HepG2 (cell line): ENCODE results near the gene ATN1. TPM values are rescaled to one million over a fixed set of nuclear protein-coding genes. Genes with fewer than 3 reads are reported as not detected.

Experiments used
- ATF1 ChIP-seq: IDR thresholded peaks from 2 replicates; pipeline ENCODE4 v1.6.1; 2016; ENCODE audit warnings: mild to moderate bottlenecking, control low read depth
- CTCF ChIP-seq: sonication (generic); formaldehyde crosslinking; IDR thresholded peaks from 2 replicates; pipeline ENCODE4 v1.5.0; 2020; ENCODE audit warnings: mild to moderate bottlenecking, missing genetic modification reagents, moderate library complexity
- DMTF1 ChIP-seq: sonication (generic); formaldehyde crosslinking; IDR thresholded peaks from 2 replicates; pipeline ENCODE4 v1.4.0; 2020; ENCODE audit warnings: mild to moderate bottlenecking, missing genetic modification reagents
- DNMT3B ChIP-seq: conservative IDR thresholded peaks from 2 replicates; pipeline ENCODE4 v1.6.1; 2016; ENCODE audit warnings: missing biosample characterization, control low read depth
- FOXK2 ChIP-seq: fragments of 450-650 bp; IDR thresholded peaks from 2 replicates; pipeline ENCODE4 v1.6.1; 2016
- JUNB ChIP-seq: sonication (generic); formaldehyde crosslinking; IDR thresholded peaks from 2 replicates; pipeline ENCODE4 v1.8.0; 2022; ENCODE audit warnings: missing genetic modification reagents, mild to moderate bottlenecking, borderline replicate concordance
- KDM5A ChIP-seq: fragments of 200-600 bp; sonication (generic); IDR thresholded peaks from 2 replicates; pipeline ENCODE4 v1.7.0; 2018; ENCODE audit warnings: antibody characterized with exemption, mild to moderate bottlenecking, low read length, borderline replicate concordance
- MNT ChIP-seq: fragments of 450-650 bp; IDR thresholded peaks from 2 replicates; pipeline ENCODE4 v1.6.1; 2016
- PRDM15 ChIP-seq: sonication (generic); formaldehyde crosslinking; IDR thresholded peaks from 2 replicates; pipeline ENCODE4 v1.4.0; 2020; ENCODE audit warnings: missing genetic modification reagents
- TFAP4 ChIP-seq: sonication (generic); IDR thresholded peaks from 2 replicates; pipeline ENCODE4 v1.6.1; 2016; ENCODE audit warnings: low read depth, borderline replicate concordance
- U2AF2 ChIP-seq: fragments of 200-400 bp; formaldehyde crosslinking; IDR thresholded peaks from 2 replicates; pipeline ENCODE4 v1.6.1; 2017; ENCODE audit warnings: low read depth, mild to moderate bottlenecking, low read length
- ZBTB3 ChIP-seq: sonication (generic); formaldehyde crosslinking; IDR thresholded peaks from 2 replicates; pipeline ENCODE4 v1.4.0; 2020; ENCODE audit warnings: low read depth, mild to moderate bottlenecking, moderate library complexity, missing genetic modification reagents, borderline replicate concordance
- ZNF260 ChIP-seq: sonication (generic); formaldehyde crosslinking; IDR thresholded peaks from 2 replicates; pipeline ENCODE4 v1.4.0; 2020; ENCODE audit warnings: missing genetic modification reagents, low read depth, mild to moderate bottlenecking, borderline replicate concordance
- ZNF335 ChIP-seq: sonication (generic); formaldehyde crosslinking; IDR thresholded peaks from 2 replicates; pipeline ENCODE4 v1.4.0; 2020; ENCODE audit warnings: missing genetic modification reagents
- ZNF747 ChIP-seq: sonication (generic); formaldehyde crosslinking; IDR thresholded peaks from 2 replicates; pipeline ENCODE4 v1.8.1; 2023; ENCODE audit warnings: missing genetic modification reagents, mild to moderate bottlenecking, borderline replicate concordance
- ZNF75D ChIP-seq: sonication (generic); formaldehyde crosslinking; IDR thresholded peaks from 2 replicates; pipeline ENCODE4 v1.8.1; 2023; ENCODE audit warnings: missing genetic modification reagents, mild to moderate bottlenecking, borderline replicate concordance
- ZNF775 ChIP-seq: sonication (generic); formaldehyde crosslinking; IDR thresholded peaks from 2 replicates; pipeline ENCODE4 v1.4.0; 2020; ENCODE audit warnings: missing genetic modification reagents, mild to moderate bottlenecking, moderate library complexity, borderline replicate concordance
- ZSCAN12 ChIP-seq: sonication (generic); formaldehyde crosslinking; IDR thresholded peaks from 2 replicates; pipeline ENCODE4 v1.9.0; 2021; ENCODE audit warnings: mild to moderate bottlenecking, missing genetic modification reagents
- polyA plus RNA-seq, 8 experiments: library from polyadenylated mRNA; depleted of rRNA in 3 of 8; stranded (reverse) in 7 of 8; unstranded in 1 of 8; fragments of >200 nt; fragmentation: Illumina TruSeq in 4 of 8; extraction: Trizol in 4 of 8; gene quantifications; 2 replicates each; pipeline versions ENCODE4 v1.2.1 to v1.2.3, GENCODE V29; 2011 to 2016; ENCODE audit warnings: low read depth in 4 of 8, missing spikeins in 1 of 8, mixed read lengths in 1 of 8; ENCODE audit not compliant: insufficient read depth in 1 of 8
- total RNA-seq, 5 experiments: library from RNA; depleted of rRNA; stranded (reverse); fragments of >200 nt; fragmentation: Illumina TruSeq; extraction: Trizol; gene quantifications; 2 replicates each; pipeline ENCODE4 v1.2.3, GENCODE V29; 2016; ENCODE audit warnings: low read depth in 1 of 5

ATN1 gene
- total and polyA plus RNA-seq, 2 of the 13 experiments (the other 11 are each of a cell fraction or from before 2014, with no cell fraction given): 2.1 to 8.6 TPM

- TF ChIP-seq PRDM15 (CRISPR knock-in tag) (peak; percentile 78; the same call in 1 of the 2 replicates), KDM5A (no peak; the same call in 1 of the 2 replicates), ZSCAN12 (CRISPR knock-in tag) (peak; percentile 88; the same call in 1 of the 2 replicates), DMTF1 (CRISPR knock-in tag) (no peak), ZNF747 (peak; percentile 88; the same call in 1 of the 2 replicates), FOXK2 (no peak), ZNF260 (CRISPR knock-in tag) (no peak), DNMT3B (CRISPR knock-in tag) (0 out of 2 replicates have a peak, but pooled peaks have one; percentile 27), ZNF775 (CRISPR knock-in tag) (no peak), ZNF335 (CRISPR knock-in tag) (no peak), ZBTB3 (CRISPR knock-in tag) (peak; percentile 52; the same call in 1 of the 2 replicates), ATF1 (CRISPR knock-in tag) (no peak), ZNF75D (no peak), MNT (peak; percentile 46), CTCF (peak; percentile 87), JUNB (CRISPR knock-in tag) (no peak; the same call in 1 of the 2 replicates), TFAP4 (peak; percentile 64; the same call in 1 of the 2 replicates), U2AF2 (no peak)
These were observed 36.7 kb upstream of the ATN1 start (continued) for GRCh38 chr12:6890789-6891645.
